AG08396 (cell line): Measurements from ENCODE around the gene CYTH1.
"Not testable (repeated sequence)": the region's sequence is repeated elsewhere in the genome, so short reads cannot be mapped to it uniquely, and the experiment has no call there.

Experiments
- DNase-seq: peaks from one replicate; pipeline ENCODE4 v3.0.0; 2012; ENCODE audit warnings: low spot score, mixed read lengths

The CYTH1 gene

DNA sequence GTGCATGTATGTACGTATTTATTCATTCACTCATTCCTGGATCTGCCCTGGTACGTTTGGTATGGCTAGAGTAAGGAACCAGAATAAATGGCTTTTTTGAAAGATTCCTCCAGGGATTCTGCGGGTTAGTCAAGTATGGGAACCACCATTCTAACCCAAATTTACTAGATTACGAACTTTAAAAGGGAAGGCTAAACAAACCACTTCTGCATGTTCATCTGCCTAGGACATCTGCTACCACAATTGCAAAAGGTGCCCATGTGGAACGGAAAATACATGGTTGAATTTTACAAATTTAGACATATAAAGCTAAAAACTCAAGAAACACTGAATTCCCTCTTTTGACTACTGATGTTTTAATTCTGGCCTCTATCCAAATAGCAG lies 22.1 kb downstream of the CYTH1 start:
- DNase-seq: no peak

DNA sequence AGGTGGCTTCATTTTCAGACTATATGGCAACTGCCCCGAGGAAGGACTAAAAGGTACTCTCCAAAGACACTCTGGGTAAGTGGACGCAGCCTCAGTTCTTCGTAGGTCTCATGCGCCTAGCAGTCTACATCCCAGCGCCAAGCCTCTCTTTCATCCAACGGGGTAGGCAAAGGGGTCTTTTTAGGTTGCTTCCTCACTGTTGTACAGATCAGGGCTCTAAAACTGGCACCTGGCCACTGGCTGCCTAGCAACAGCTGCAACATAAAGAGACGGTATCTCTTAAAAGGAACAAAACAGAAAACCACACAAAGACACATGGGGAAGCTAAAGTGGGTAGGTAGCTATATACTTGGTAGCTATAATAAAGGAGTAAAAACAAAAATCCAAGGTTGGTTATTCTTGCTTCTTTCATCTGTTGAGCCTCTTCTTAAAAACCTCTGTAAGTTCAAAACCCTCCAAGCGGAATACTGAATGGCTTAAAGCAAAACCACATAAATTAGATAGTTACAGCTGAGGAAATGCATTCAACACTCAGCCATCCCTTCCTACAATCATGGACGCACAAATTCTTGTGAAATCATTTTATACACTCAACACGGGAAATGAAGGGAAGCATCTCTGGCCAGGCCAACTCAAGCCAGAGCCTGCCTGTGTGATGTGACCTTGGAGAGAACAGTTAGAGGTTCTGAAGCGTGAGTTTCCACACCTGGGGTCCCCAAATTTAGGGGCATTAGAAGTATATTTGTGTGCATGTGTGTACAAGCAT lies 22.7 kb downstream of the CYTH1 start:
- DNase-seq: no peak

DNA sequence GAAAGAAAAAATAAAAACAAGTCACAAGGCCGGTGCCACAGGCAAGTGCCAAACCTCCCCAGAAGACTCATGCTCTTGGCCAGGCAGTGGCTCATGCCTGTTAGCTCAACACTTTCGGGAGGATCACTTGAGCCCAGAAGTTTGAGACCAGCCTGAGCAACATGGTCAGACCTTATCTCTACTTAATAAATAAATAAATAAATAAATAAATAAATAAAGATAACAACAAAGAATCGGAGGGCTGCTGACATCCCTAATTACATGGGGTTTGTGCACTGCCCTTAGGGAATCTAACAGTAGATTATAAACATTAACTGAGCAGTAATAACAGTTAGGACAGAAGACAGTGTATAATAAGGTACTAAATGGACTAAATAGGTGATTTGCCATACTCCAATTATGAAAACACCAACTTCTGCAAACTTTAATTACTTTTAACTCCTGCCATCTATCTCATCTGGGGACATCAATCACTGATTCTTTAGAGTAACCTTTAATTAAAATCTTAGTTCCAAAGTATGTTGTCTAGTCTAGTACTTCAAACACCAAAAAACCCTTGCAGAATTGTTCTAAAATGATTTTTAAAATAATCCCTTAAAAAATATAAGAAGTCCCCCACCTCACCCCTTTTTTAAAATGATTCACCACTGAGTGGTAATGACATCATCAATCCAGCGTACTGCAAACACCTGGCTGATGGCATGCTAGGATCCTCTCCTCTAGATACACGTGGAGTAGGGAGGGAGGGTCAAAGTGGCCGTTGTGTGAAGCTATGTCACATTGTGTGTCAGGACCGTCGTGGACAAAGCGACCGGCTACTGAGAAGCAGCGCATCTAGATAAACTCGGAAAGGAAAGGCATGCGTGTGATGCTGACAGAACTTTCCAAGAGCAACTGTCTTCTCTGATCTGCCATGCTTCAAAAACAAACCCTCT lies 28.5 kb downstream of the CYTH1 start:
- no peak for DNase-seq

DNA sequence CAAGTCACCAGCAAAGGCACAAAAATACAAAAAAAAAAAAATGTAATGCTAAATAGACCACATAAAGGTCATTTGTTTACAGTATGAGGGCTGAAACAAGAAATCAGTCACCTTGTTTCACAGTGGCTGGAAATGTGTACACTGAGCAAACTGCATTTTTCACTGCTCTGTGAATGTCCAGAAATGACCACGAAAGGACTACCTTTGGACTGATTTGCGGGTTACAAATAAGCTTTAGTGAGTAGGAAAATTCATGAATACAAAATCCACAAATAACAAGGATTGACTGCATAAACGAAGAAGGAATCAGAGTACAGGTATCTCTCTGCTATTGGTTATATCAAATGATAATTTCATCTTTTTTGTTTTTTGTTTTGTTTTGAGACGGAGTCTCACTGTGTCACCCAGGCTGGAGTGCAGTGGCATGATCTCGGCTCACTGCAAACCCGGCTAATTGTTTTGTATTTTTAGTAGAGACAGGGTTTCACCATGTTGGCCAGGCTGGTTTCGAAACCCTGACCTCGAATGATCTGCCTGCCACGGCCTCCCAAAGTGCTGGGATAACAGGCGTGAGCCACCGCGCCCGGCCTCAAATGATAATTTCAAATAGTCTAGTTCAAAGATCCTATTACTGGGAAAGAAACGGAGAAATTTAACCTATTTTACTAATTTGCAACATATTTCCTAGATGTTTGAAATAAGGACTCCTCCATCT lies 30.5 kb downstream of the CYTH1 start:
- DNase-seq: no peak

DNA sequence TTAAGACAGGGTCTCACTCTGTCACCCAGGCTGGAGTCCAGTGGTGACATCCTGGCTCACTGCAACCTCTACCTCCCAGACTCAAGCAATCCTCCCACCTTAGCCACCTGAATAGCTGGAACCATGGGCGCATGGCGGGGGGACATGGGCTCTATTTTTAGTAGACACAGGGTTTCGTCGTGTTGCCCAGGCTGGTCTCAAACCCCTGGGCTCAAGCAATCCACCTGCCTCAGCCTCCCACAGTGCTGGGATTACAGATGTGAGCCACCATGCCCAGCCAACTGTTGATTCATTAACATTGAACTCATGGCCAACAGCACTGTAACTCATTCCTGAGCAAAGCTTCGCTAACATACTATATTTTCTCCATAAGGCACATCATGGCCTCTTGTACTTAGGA lies 31.1 kb downstream of the CYTH1 start:
- not testable (repeated sequence) for DNase-seq

DNA sequence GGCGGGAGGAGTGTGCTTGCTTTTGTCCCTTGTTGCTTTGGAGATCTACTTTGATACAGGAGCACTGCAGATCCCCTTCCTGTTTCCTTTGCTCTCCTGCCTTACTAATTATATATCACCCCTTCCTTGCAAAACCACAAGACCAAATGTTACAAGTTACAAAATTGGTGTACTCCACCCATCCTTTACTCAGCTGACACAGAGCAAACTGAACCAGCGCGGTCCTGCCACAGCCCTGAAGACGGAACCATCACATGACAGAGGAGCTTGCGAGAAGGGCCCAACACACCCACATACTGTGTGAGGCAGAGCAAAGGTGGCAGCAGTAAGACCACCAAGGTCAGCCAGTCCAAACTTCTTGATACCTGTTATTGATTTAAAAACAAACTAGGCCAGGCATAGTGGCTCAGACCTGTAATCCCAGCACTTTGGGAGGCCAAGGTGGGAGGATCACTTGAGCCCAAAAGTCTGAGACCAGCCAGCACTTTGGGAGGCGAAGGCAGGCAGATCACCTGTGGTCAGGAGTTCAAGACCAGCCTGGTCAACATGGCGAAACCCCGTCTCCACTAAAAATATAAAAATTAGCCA lies 33.2 kb downstream of the CYTH1 start:
- no peak for DNase-seq

DNA sequence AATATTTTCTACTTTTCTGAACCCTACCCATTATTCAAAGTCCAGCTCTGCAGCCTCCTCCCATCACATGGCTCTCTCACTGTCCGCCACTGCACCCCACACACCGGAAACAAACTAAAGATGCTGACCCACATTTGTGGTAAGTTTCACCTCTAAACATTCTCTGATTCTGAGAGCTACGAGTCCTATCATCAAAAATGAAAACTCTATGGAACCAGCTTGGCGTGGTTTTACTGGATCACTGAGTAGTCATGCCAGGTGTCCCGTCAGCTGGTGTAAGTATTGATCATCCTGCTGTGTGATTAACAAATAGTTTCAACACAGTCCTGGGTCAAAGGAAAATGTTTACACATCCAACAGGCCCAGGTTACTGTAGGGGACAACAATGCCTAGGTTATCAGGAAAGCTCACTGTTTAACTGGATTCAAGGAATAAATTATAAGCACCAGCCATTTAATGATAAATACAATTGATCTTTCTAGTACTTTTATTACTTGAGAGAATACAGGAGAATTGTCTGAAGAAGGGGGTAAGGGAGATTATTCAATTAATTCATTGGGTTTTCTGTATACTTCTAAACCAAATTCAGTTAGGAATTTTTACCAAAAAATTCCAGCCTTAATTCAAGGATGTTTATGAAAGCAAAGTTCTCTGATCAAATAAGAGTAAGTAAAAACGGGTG lies 33.9 kb downstream of the CYTH1 start:
- no peak for DNase-seq

DNA sequence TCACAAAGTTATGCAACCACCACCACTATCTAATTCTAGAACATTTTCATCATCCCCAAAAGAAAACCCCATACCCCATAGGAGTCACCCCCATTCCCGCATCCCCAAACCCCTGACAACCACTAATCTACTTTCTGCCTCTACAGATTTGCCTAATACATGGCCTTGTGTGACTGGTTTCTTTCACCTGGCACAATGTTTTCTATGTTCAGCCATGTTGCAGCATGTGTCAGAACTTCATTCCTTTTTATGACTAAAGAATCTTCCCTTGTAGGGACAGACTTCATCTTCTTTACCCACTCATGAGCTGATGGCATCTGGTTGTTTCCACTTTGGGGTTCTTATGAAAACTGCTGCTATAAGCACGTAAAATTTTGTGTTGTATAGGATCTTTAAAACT lies 34.6 kb downstream of the CYTH1 start:
- no peak for DNase-seq

DNA sequence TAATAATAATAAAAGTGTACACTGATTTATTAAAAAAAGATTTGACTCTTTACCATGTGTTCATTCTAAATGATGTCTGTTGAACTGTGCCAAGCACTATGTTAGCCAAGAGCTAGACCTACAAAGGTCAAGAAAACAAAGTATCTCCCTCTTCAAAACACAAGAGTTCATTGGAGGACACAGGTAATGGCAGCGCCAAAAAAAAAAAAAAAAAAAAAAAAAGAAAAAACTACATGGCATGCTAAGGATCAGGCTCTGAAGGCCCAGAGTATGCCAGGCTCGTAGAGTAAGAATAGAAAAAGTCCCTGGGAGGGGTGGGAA lies 35.2 kb downstream of the CYTH1 start:
- DNase-seq: no peak

DNA sequence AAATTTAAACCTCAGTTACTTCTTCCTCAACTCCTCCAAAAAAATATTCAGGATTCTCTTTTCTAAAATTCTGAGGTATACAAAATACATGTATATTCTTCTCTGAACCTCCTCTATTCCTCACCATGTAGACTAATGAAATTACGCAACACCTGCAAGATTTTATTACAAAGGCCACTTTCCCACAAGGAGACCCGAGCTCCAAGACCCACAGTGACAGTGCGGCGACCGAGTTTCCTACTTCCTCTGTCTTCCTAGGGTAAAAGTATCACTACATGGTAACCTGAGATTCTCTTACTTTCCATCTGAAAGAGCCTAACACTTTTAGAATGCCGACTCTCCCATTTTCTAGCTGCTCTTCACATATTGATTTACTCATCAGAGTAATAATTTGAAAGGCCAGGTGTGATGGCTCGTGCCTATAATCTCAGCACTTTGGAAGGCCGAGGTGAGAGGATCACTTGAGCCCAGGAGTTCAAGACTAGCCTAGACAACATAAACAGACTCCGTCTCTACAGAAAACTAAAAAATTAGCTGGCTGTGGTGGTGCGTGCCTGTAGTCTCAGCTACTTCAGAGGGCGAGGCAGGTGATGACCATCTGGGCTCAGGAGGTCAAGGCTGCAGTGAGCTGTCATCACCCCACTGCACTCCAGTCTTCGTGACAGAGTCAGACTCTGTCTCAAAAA lies 35.7 kb downstream of the CYTH1 start:
- DNase-seq: no peak

DNA sequence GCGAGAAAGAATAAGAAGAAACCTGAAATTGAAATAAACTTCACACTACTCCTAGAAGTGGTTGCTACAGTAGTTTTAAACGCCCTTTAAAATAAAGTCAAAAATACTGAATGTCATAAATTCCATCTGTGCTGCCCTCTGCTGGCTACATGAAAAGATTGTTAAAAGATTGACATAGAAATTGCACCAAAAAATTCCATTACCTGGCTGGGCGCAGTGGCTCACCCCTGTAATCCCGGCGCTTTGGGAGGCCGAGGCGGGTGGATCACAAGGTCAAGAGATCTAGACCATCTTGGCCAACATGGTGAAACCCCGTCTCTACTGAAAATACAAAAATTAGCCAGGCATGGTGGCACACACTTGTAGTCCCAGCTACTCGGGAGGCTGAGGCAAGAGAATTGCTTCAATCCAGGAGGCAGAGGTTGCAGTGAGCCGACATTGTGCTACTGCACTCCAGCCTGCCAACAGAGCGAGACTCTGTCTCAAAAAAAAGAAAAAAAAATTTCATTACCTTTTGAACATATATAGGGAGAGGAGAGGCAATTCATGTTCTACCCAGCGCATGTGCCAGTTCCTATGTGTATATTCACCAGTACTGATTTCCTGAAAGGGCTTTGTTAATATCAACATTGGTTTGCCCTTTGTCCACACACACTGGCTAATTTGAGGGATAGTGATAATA lies 36.5 kb downstream of the CYTH1 start:
- DNase-seq: no peak

DNA sequence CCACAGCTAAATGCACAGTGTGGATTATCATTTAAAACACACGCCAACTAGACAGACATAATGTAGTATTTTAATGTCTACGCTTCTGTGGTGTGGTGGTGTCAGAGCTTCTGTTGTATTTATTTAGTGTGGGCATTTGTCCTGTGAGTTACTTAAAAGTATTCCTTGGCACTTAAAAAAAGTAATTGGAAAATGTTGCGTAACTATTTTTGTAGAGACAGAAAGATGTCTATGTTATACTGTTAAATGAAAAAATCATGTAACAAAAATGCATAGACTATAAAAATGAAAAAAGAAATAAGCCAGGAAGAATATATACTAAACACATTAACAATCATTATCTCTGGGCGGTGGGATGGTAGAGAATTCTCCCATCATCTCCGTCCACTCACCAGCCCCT lies 39.2 kb downstream of the CYTH1 start:
- DNase-seq: no peak

DNA sequence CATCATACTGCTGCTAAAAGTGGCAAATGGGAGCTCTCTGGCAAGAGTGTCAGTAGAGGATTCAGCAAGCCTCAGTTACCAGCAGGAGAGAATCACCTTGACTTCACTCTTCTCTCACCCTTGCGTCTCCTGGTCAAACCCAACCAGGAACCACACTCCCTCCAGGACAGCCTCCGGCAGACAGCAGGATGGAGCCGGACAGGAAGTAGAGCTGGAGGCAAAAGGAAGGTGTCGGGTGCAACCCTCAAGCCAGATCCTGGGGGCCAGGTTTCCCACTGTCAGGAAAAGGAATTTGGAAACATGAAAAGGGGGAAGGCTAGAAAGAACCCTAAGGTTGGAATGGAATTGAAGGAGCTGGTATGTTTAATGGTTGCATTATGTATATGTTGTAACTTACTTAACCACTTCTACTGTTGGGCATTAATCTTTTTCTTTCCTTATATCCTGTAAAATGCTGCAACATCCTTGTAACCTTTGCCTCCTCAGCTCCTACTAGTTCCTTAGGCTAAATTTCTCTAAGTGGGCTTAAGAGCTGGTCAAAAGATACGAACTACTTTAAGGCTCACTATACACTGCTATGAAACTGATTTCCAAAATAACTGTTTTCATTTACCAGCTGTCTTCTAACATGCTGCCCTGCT lies 40.3 kb downstream of the CYTH1 start:
- no peak for DNase-seq

DNA sequence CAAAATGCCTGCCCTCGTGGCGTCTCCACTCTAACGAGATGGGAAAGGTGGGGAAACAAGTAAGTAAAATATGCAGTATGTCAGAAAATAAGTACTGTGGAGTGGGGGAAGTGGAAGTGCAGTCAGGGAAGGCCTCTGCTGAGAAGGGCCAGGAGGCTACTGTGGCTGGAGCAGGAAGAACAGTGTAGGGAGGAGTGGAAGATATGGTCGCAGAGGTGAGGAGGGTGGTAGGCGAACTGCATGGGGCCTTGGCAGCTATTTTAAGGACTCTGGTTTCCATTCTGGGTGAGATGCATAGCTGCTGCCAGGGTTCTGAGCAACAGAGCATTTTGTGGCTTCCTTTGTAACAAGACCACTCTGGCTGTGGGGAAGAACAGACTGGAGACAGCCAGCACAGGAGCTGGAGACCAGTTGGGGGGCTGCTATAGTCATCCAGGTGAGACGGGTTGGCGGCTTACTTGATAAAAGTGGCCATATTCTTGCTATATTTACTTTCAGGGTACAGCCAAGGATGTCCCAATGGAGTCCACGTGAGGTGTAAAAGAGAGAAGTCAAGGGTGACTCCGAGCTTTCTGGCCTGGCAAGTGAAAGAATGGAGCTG lies 42.6 kb downstream of the CYTH1 start:
- no peak for DNase-seq

DNA sequence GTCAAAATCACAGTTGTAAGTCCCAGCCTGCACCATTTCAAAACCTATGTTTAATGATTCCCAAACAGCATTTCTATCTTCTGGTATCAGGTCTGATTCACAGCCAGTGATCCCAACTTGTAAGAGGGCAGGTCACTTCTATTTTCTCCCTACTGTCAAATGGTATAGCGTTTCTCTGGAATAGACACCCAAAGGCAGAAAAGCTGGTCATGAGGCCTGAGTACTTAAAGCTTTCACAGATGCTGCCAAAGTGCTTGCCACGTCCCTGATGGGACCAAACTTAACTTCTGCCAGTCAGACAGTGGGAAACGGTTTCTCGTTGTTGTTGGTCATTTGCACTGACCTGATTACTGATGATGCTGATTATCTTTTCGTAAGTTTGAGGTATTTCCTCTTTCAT lies 43.4 kb downstream of the CYTH1 start:
- DNase-seq: no peak

DNA sequence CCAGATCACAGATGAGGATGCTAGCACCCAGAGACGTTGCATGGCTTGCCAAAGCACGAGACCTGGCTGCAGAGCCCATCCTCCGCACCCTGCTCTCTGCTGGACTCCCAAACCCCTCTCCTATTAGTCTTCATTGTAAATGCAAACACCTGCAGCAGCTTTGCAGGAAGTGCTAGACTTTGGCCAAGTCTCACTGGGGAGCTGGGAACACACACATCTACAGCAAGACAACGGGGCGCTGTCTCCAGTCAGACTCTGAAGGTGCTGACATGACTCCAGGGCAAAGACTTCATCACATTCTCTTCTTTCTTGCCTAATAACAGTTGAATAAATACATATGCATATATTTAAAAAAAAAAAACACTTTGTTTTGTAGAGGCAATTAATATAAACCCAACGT lies 43.8 kb downstream of the CYTH1 start:
- no peak for DNase-seq

DNA sequence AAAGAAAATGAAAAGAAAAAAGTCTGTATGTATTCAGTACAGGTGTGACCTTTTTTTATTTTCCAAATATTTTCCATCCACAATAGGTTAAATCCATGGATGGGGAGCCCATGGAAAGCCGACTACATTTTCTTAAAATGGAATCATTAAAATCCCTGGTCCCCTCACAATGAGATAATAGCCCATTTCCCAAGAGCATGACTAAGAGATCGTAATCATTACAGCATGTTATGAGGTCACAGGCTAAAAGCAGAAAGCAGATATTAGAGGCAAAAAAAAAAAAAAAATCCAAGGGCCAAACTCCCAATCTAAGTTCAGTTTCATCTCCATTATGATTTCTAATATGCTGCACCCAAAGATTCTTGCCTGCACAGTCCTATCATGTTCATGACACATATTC lies 44.7 kb downstream of the CYTH1 start:
- peak; percentile 43 for DNase-seq

DNA sequence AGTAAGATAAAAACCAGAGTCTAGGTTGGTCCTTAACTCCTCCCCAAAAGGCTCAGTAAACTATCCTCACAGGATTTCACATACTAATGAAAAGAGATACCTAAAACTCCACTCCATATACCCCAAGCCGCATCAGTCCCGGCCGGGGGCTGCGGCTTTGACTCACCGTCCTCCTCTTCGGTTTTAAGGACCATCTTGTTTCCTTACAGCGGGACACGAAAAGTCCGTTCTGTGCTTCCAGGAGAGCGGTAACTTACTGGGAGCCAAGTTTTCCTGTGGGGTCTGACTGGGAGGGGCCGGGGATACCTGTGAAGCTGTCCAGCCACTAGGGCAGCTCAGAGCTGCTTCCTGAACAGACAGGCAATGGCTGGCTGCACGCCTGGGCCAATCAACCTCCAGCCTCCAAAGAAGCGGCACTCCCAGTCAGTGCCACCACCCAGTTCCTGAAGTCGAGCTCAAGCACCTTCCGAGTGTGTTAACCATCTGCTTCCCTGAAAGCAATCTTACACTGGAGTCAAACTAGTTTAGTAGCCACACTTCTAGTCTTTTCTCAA lies 45.5 kb downstream of the CYTH1 start:
- DNase-seq: no peak

DNA sequence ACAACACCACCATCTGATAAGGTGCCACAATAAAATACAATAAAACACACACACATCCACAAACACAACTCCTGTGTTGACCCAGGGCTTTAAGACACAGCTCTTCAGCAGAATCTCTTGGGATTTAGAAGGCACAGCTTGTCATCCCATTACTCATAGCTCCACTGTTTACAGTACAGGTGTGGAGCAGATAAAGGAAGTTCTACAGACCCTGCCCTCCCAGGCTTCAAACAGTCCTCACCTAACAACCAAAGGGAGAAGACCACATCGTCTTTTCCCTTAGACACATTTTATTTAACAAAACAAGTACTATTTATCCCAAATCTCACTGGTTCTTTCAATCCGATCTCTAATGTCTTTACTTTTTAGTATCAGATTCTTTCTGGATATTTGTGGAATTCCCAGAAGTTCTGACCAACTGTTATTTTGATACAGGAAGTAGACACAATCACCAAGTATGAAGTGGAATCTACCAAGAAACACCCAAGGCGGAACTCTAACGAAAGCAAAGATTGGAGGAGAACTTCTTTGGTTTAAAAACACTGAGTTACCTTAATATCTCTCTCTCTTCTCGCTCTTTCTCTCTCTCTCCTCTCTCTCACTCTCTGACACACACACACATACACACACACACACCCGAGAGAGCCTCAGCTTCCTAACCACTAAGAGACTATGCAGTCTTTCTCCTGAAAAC lies 46.1 kb downstream of the CYTH1 start:
- DNase-seq: no peak
